HG02759 (cell line): ENCODE measurements around the gene NAT10.

Experiments
- ATAC-seq: cut with Tn5 transposase; IDR thresholded peaks from one replicate; pipeline ENCODE4 v1.9.1; 2021; ENCODE audit warnings: mild to moderate bottlenecking, moderate library complexity; ENCODE audit not compliant: unreplicated experiment

NAT10 gene

GRCh38 chr11:34105957-34106504, 602 bp downstream of the NAT10 start:
- ATAC-seq = no peak

DNA sequence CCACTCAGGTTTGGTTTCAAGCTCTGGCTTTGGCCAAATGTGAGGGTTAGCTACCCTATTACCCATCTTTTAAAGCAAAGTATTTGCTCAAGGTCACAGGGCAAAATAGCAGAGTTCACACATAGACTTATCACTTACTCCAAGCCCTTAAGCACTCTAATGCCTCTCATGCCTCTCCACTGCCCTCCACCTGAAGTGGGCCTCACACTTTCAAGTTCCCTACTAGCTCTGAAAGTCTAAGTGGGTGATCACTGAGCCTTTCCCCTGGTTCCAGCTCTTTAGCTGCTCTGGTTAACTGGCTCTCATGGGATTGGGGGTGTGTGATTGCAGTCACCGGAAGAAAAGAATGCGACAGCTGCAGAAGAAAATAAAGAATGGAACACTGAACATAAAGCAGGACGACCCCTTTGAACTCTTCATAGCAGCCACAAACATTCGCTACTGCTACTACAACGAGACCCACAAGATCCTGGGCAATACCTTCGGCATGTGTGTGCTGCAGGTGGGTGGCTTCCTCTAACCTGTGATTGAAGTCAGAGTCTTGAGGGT, 6.4 kb downstream of the NAT10 start:
- no peak for ATAC-seq

GRCh38 chr11:34114014-34114413, 8.6 kb downstream of the NAT10 start:
- ATAC-seq = no peak

- ATAC-seq = no peak
These were observed 9.0 kb downstream of the NAT10 start for GRCh38 chr11:34114471-34114870.

DNA sequence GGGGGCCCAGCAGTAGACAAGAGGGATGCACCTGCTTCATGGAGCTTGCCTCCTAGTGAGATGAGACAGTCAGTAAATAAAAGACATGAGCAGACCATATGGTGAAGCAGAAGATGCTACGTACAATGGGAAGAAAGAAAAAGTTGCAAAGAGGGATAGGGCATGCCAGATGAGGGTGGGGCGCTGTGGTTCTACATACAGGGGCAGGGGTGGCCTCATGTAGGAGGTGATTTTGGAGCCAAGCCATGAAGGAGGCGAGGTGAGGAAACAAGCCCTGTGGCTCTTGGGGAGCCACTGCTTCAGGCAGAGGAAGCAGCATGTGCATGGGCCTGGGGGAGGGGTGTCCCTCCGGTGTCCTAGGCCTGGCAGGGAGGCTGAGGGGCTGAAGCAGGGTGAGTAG, 15.2 kb downstream of the NAT10 start:
- no peak for ATAC-seq

- ATAC-seq = no peak
These were observed 19.6 kb downstream of the NAT10 start for GRCh38 chr11:34124885-34125668.

GRCh38 chr11:34126959-34127848, 21.8 kb downstream of the NAT10 start:
- no peak for ATAC-seq

- ATAC-seq = no peak
These were observed 23.4 kb downstream of the NAT10 start for GRCh38 chr11:34128824-34129223.

DNA sequence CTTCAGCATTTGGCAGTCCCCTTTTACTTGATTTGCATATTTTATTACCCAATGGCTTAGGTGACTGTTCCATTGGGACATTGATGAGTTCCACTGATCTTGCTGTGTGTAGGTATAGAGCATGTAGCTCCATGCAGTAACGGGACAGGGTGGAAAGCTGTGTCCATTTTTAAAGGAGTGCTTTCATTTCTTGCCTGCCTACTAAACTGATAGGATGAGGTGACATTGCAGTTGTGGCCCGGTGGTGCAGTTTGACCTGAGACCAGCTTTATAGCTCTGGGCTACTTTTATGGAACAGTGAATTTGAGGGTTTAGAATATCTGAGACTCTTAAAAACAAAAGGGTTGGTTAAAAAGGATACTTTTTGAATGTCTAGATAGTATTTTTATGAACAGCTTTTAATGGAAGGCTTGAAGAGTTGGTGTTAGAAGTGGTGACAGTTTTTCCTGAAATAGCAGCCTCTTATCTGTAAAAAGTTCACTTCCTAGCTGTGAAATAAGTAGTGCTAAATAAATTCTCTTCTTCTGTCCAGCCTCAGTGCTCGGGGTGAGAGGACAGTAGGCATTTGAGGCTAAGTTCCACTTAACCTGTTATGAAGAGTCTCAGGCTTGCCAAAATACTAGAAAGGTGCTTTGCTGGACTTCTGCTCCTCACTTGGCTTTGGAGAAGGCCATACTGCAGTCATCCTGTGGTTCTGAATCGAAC, 27.0 kb downstream of the NAT10 start:
- ATAC-seq = no peak

DNA sequence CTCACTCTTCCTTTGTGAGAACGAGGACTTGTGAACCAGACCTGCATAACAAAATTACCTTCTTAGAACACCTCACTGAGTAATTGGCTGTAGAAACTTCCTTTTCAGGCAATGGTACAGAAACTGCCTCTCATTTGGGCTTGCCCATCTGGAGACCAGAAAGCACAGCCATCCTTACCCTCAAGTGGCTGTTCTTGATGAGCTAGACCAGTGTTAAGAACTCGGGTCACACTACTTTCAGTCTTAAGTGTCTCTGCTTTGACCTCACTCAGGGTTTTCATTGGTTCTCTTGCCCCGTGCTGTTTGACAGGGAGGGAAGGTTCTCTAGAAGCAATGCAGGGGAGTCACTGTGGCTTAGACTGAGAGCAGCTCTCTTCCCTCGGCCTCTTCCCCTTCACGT, 29.3 kb downstream of the NAT10 start:
- ATAC-seq = peak; percentile 55

DNA sequence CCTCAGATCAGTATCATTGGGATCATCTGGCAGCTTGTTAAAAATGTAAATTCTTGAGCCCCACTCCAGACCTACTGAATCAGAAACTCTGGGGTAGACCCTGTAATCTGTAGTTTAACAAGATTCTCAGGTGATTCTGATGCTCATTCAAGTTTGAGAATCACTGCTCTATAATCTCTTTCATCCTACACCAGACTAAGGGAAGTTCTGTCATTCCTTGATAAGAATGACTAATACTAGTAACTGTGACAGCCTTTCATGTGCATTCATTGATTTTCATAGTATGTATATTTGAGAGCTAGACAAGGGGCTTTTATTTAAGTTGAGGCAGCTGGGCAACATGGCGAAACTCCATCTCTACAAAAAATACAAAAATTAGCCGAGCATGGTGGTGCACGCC, 30.0 kb downstream of the NAT10 start:
- ATAC-seq = no peak

- no peak for ATAC-seq
These were observed 31.0 kb downstream of the NAT10 start for GRCh38 chr11:34136420-34136819.

- ATAC-seq = no peak
These were observed 33.9 kb downstream of the NAT10 start for GRCh38 chr11:34139346-34139745.

DNA sequence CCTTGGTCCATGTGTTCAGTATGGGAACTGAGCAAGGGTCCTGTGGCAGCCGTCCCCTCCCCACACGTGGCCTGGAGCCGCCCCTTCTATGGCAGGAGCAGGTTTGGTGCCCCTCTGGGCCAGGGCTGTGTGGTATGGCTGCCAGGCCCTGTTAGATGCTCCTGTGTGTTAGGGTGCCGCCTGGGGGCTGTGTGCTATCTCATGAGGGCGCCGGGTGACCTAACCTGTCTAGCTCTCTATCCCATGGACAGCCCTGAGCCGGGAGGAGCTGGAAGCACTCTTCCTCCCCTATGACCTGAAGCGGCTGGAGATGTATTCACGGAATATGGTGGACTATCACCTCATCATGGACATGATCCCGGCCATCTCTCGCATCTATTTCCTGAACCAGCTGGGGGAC, 34.7 kb downstream of the NAT10 start:
- ATAC-seq = no peak

GRCh38 chr11:34143048-34143447, 37.6 kb downstream of the NAT10 start:
- ATAC-seq = no peak

- ATAC-seq = peak; percentile 78
These were observed 39.6 kb downstream of the NAT10 start for GRCh38 chr11:34145073-34145472.

- ATAC-seq = peak; percentile 52
These were observed 40.5 kb downstream of the NAT10 start for GRCh38 chr11:34145847-34146381.

DNA sequence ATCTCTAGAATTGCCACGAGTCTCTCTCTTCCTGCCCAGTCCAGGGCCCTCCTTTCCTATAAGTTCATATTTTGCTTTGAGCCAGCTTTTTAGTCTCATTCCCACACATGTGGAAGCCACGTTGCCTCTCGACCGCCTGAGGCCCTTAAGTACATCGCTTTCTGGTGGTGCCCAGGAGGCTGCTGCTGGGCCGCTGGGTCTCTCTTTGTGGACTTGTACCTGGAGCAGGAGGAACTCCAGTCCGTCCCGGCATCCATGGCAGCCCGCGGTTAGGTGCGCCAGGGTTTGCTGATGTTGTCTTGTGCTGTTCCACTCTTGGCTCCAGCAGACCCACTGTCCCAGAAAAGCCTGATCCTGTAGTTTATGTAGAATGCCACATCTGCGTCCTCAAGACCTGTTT, 41.0 kb downstream of the NAT10 start:
- no peak for ATAC-seq

- no peak for ATAC-seq
These were observed 41.4 kb downstream of the NAT10 start for GRCh38 chr11:34146866-34147265.

GRCh38 chr11:34147581-34147980, 42.2 kb downstream of the NAT10 start:
- no peak for ATAC-seq
